Measurements from ENCODE around the gene SLC43A2. TPM values are rescaled to one million over a fixed set of nuclear protein-coding genes. Genes with fewer than 3 reads are reported as not detected.

SLC43A2 gene
- total and polyA plus RNA-seq, 2 donors, result 6.8 to 19.6 TPM

- no peak for DNase-seq (ENCODE audit: extremely low spot score)
- Histone ChIP-seq H3K36me3 (ENCODE audit: insufficient read depth) (no peaks in the 10 kb centered on the region), H3K4me3 (ENCODE audit: low read depth, low read length) (no peak overlapping the region), H3K4me1 (ENCODE audit: insufficient read depth) (no peaks in the 10 kb centered on the region), H3K27ac (ENCODE audit: low read depth) (no peak overlapping the region)
- WGBS, result 88% methylated on average over 12 of the region's 12 CpGs
Measured at GRCh38 chr17:1553354-1554266, 75.0 kb downstream of the SLC43A2 start.

DNA sequence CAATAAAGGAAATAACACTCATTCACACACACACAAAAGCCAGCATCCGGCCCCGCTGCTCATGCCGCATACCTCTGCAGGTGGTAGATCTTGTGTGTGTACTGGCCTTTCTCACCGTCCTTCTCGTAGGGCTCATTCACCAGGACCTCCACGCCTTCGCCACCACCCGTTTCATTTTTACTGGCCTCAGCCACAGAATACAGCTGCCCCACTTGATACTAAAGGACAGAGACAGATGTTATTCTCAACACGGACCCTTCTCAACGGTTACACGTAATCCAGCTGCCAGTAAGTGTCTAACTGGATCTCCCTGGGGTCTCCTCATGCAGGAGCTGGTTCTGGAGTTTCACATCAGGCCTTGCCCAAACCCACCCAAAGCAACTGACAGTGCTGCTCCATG is 75.7 kb downstream of the SLC43A2 start:
- Histone ChIP-seq H3K4me1 (ENCODE audit: insufficient read depth) (no peaks in the 10 kb centered on the region), H3K4me3 (ENCODE audit: low read depth, low read length) (no peak overlapping the region), H3K36me3 (ENCODE audit: insufficient read depth) (no peaks in the 10 kb centered on the region), H3K27ac (ENCODE audit: low read depth) (no peak overlapping the region)
- 87% methylated on average over 11 of the region's 11 CpGs for WGBS
- DNase-seq (ENCODE audit: extremely low spot score), result no peak

- H3K4me1 ChIP-seq (ENCODE audit: insufficient read depth), result no peaks in the 10 kb centered on the region
- no peak overlapping the region for H3K27ac ChIP-seq (ENCODE audit: low read depth)
- DNase-seq (ENCODE audit: extremely low spot score), result no peak
- H3K36me3 ChIP-seq (ENCODE audit: insufficient read depth), result no peaks in the 10 kb centered on the region
- 93% methylated on average over 12 of the region's 12 CpGs for WGBS
- H3K4me3 ChIP-seq (ENCODE audit: low read depth, low read length), result no peak overlapping the region
Measured at GRCh38 chr17:1551741-1552140, 76.9 kb downstream of the SLC43A2 start.

DNA sequence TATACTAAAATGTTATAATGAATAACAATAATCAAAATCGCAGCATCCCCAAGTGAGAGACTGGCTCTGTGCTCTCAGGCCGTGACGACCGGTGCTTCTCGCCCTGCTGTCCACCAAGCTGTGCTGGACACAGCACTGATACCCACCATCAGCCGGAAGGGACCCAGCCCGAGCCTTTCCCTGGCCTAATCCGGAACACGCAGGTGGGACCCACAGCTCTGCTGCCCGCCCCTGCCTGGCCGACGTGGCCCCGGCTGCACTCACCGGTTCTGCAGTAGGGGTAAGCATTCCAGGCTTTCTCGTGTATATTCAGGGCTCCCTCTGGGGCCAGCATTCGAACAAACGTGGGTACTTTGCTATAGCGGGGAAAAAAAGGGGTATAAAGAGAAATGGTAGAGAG is 80.6 kb downstream of the SLC43A2 start:
- WGBS, result 93% methylated on average over 18 of the region's 18 CpGs

GRCh38 chr17:1546292-1546922 is 82.2 kb downstream of the SLC43A2 start:
- H3K4me3 ChIP-seq (ENCODE audit: low read depth, low read length), result no peak overlapping the region
- H3K36me3 ChIP-seq (ENCODE audit: insufficient read depth), result no peaks in the 10 kb centered on the region
- H3K4me1 ChIP-seq (ENCODE audit: insufficient read depth), result no peaks in the 10 kb centered on the region
- no peak for DNase-seq (ENCODE audit: extremely low spot score)
- 96% methylated on average over 6 of the region's 6 CpGs for WGBS
- H3K27ac ChIP-seq (ENCODE audit: low read depth), result no peak overlapping the region

More for the DNA sequence above, 80.6 kb downstream of the SLC43A2 start:
- DNase-seq (ENCODE audit: extremely low spot score), result no peak
- H3K4me1 ChIP-seq (ENCODE audit: insufficient read depth), result no peaks in the 10 kb centered on the region
- no peaks in the 10 kb centered on the region for H3K36me3 ChIP-seq (ENCODE audit: insufficient read depth)
- H3K27ac ChIP-seq (ENCODE audit: low read depth), result no peak overlapping the region
- H3K4me3 ChIP-seq (ENCODE audit: low read depth, low read length), result no peak overlapping the region

DNA sequence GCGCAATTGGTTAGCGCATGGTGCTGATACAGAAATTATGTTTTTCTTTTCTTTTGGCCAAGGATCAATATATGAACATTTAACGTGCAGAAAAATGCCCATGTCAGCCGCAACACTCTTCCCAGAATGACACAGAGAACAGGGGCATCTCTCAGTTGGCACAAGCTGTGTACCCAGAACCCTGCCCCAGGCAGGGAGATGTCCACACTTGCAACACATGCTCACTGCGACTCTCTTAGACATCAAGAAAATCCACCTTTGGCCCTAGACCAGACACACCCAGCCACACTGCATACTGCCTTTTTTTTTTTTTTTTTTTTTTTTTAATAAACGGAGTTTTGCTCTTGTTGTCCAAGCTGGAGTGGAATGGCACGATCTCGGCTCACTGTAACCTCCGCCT is 83.0 kb downstream of the SLC43A2 start:
- 86% methylated on average over 9 of the region's 9 CpGs for WGBS
- H3K4me3 ChIP-seq (ENCODE audit: low read depth, low read length), result no peak overlapping the region

GRCh38 chr17:1542316-1542715 is 86.3 kb downstream of the SLC43A2 start:
- no peaks in the 10 kb centered on the region for H3K4me1 ChIP-seq (ENCODE audit: insufficient read depth)
- no peak overlapping the region for H3K4me3 ChIP-seq (ENCODE audit: low read depth, low read length)
- DNase-seq (ENCODE audit: extremely low spot score), result no peak
- no peak overlapping the region for H3K27ac ChIP-seq (ENCODE audit: low read depth)
- 79% methylated on average over 8 of the region's 8 CpGs for WGBS
- H3K36me3 ChIP-seq (ENCODE audit: insufficient read depth), result peaks cover 2% of the 10 kb centered on the region

More for the DNA sequence above, 83.0 kb downstream of the SLC43A2 start:
- Histone ChIP-seq H3K4me1 (ENCODE audit: insufficient read depth) (no peaks in the 10 kb centered on the region), H3K36me3 (ENCODE audit: insufficient read depth) (no peaks in the 10 kb centered on the region), H3K27ac (ENCODE audit: low read depth) (no peak overlapping the region)
- DNase-seq (ENCODE audit: extremely low spot score), result no peak

- Histone ChIP-seq H3K27ac (ENCODE audit: low read depth) (no peak overlapping the region), H3K4me1 (ENCODE audit: insufficient read depth) (no peaks in the 10 kb centered on the region), H3K4me3 (ENCODE audit: low read depth, low read length) (no peak overlapping the region), H3K36me3 (ENCODE audit: insufficient read depth) (peaks cover 2% of the 10 kb centered on the region)
- 92% methylated on average over 4 of the region's 4 CpGs for WGBS
- DNase-seq (ENCODE audit: extremely low spot score), result no peak
Measured at GRCh38 chr17:1541367-1541904, 87.2 kb downstream of the SLC43A2 start.

- WGBS, result 90% methylated on average over 15 of the region's 15 CpGs
- H3K36me3 ChIP-seq (ENCODE audit: insufficient read depth), result peaks cover 2% of the 10 kb centered on the region
- no peaks in the 10 kb centered on the region for H3K4me1 ChIP-seq (ENCODE audit: insufficient read depth)
- no peak overlapping the region for H3K4me3 ChIP-seq (ENCODE audit: low read depth, low read length)
- no peak for DNase-seq (ENCODE audit: extremely low spot score)
- H3K27ac ChIP-seq (ENCODE audit: low read depth), result no peak overlapping the region
Measured at GRCh38 chr17:1539811-1540210, 88.8 kb downstream of the SLC43A2 start.

GRCh38 chr17:1535737-1536136 is 92.9 kb downstream of the SLC43A2 start:
- Histone ChIP-seq H3K36me3 (ENCODE audit: insufficient read depth) (peaks cover 2% of the 10 kb centered on the region), H3K27ac (ENCODE audit: low read depth) (no peak overlapping the region), H3K4me3 (ENCODE audit: low read depth, low read length) (no peak overlapping the region), H3K4me1 (ENCODE audit: insufficient read depth) (no peaks in the 10 kb centered on the region)
- no peak for DNase-seq (ENCODE audit: extremely low spot score)
- 67% methylated on average over 4 of the region's 4 CpGs for WGBS

- Histone ChIP-seq H3K4me3 (ENCODE audit: low read depth, low read length) (no peak overlapping the region), H3K27ac (ENCODE audit: low read depth) (peak overlapping the region; percentile 59), H3K36me3 (ENCODE audit: insufficient read depth) (peaks cover 2% of the 10 kb centered on the region), H3K4me1 (ENCODE audit: insufficient read depth) (no peaks in the 10 kb centered on the region)
- DNase-seq (ENCODE audit: extremely low spot score), result no peak
- WGBS, result 70% methylated on average over 24 of the region's 24 CpGs
Measured at GRCh38 chr17:1533661-1534325, 94.8 kb downstream of the SLC43A2 start.

DNA sequence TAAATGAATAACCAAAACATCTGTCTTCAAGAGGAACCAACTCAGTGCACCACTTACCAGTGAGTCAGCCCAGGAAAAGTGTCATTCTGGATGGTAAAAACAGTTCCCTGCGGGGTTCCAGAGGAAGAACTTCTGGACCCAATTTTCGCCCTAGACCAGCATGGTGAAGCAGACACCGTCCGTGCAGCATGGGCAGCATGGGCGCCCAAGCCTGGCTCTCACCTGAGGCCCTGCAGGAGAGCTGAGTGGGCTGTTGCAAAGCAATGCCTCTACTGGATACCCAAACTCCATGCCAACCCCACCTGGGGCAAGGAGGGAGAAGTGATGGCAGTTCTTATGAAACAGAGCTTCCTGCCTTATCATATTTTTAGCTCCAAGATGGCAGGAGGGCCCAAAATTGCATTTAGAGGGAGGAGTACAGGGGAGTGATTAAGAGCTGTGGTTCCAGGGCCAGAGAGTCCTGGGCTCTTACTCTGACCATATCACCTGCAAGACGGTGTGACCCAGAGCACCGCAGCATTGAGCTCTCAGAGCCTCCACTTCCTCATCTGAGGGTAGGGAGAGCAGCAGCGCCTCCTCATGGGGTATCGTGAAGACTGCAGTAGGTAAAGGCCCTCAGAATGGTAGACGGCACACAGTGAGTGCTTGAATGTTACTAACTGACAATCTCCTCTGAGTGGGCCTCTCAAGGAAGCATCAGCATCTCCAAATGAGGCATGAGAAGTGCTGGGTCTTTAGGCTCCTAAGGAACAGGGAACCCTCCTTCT is 95.6 kb downstream of the SLC43A2 start:
- Histone ChIP-seq H3K4me1 (ENCODE audit: insufficient read depth) (no peaks in the 10 kb centered on the region), H3K27ac (ENCODE audit: low read depth) (no peak overlapping the region), H3K36me3 (ENCODE audit: insufficient read depth) (no peaks in the 10 kb centered on the region), H3K4me3 (ENCODE audit: low read depth, low read length) (no peak overlapping the region)
- DNase-seq (ENCODE audit: extremely low spot score), result no peak
- 77% methylated on average over 10 of the region's 10 CpGs for WGBS

DNA sequence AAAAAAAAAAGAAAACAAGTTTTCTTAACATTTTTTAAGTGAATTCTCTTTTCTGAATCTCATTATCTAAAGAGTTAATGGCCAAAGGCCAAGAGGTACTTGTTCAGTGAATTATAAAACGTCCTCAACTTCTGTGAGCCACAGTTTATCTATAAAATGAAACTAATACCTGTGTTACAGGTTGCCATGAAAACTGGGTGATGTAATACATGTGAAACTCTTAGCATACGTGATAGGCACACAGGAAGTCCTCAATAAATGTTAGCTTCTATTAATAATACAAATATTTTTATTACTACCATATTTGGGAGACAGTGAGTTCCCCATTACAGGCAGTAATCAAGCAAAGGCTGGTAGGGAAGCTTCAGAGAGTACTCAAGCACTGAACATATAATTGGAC is 98.8 kb downstream of the SLC43A2 start:
- peaks cover 2% of the 10 kb centered on the region for H3K36me3 ChIP-seq (ENCODE audit: insufficient read depth)
- WGBS, result 41% methylated on average over 2 of the region's 2 CpGs

More for the DNA sequence above, 98.8 kb downstream of the SLC43A2 start:
- no peak overlapping the region for H3K27ac ChIP-seq (ENCODE audit: low read depth)
- H3K4me1 ChIP-seq (ENCODE audit: insufficient read depth), result no peaks in the 10 kb centered on the region
- DNase-seq (ENCODE audit: extremely low spot score), result no peak
- no peak overlapping the region for H3K4me3 ChIP-seq (ENCODE audit: low read depth, low read length)
